HEK293 (cell line): ENCODE measurements around the gene ZRANB1.

ENCODE experiments used
- HOXA7 ChIP-seq: sonication (generic); formaldehyde crosslinking; IDR thresholded peaks from 2 replicates; pipeline ENCODE4 v1.8.1; 2022; ENCODE audit warnings: missing genetic modification reagents, borderline replicate concordance
- KLF8 ChIP-seq: fragments of 450-650 bp; formaldehyde crosslinking; IDR thresholded peaks from 2 replicates; pipeline ENCODE4 v1.5.1; 2016; ENCODE audit warnings: missing biosample characterization, missing genetic modification characterization
- OSR2 ChIP-seq: fragments of 450-650 bp; formaldehyde crosslinking; IDR thresholded peaks from 2 replicates; pipeline ENCODE4 v1.5.1; 2016; ENCODE audit warnings: missing biosample characterization, missing genetic modification characterization
- PRDM1 ChIP-seq: fragments of 450-650 bp; formaldehyde crosslinking; IDR thresholded peaks from 2 replicates; pipeline ENCODE4; 2016; ENCODE audit warnings: missing biosample characterization, missing genetic modification characterization
- PRDM10 ChIP-seq: fragments of 450-650 bp; formaldehyde crosslinking; IDR thresholded peaks from 2 replicates; pipeline ENCODE4 v1.5.1; 2016; ENCODE audit warnings: missing biosample characterization, missing genetic modification characterization
- SCRT1 ChIP-seq: fragments of 450-650 bp; formaldehyde crosslinking; IDR thresholded peaks from 2 replicates; pipeline ENCODE4 v1.5.1; 2016; ENCODE audit warnings: missing biosample characterization, missing genetic modification characterization, borderline replicate concordance
- TSHZ1 ChIP-seq: fragments of 450-650 bp; formaldehyde crosslinking; IDR thresholded peaks from 2 replicates; pipeline ENCODE4 v1.5.1; 2016; ENCODE audit warnings: missing biosample characterization, missing genetic modification characterization, borderline replicate concordance
- ZBTB17 ChIP-seq: fragments of 450-650 bp; formaldehyde crosslinking; IDR thresholded peaks from 2 replicates; pipeline ENCODE4 v1.5.1; 2016; ENCODE audit warnings: missing biosample characterization, missing genetic modification characterization
- ZBTB20 ChIP-seq: fragments of 450-650 bp; formaldehyde crosslinking; IDR thresholded peaks from 2 replicates; pipeline ENCODE4 v1.5.1; 2016; ENCODE audit warnings: missing biosample characterization, missing genetic modification characterization
- ZBTB21 ChIP-seq: fragments of 450-650 bp; formaldehyde crosslinking; IDR thresholded peaks from 2 replicates; pipeline ENCODE4 v1.5.1; 2017; ENCODE audit warnings: missing biosample characterization, missing genetic modification characterization
- ZFP3 ChIP-seq: fragments of 450-650 bp; formaldehyde crosslinking; IDR thresholded peaks from 2 replicates; pipeline ENCODE4 v1.5.1; 2016; ENCODE audit warnings: low read depth, missing biosample characterization, missing genetic modification characterization
- ZNF121 ChIP-seq: fragments of 450-650 bp; formaldehyde crosslinking; IDR thresholded peaks from 2 replicates; pipeline ENCODE4 v1.5.1; 2016; ENCODE audit warnings: missing biosample characterization, missing genetic modification characterization
- ZNF132 ChIP-seq: fragments of 450-650 bp; formaldehyde crosslinking; IDR thresholded peaks from 2 replicates; pipeline ENCODE4 v1.5.1; 2017; ENCODE audit warnings: missing biosample characterization, missing genetic modification characterization, borderline replicate concordance
- ZNF184 ChIP-seq: fragments of 450-650 bp; IDR thresholded peaks from 2 replicates; pipeline ENCODE4 v1.5.1; 2018; ENCODE audit warnings: missing biosample characterization, mild to moderate bottlenecking, missing genetic modification characterization
- ZNF19 ChIP-seq: fragments of 450-650 bp; formaldehyde crosslinking; IDR thresholded peaks from 2 replicates; pipeline ENCODE4; 2016; ENCODE audit warnings: missing biosample characterization, missing genetic modification characterization, low read depth
- ZNF202 ChIP-seq: fragments of 450-650 bp; formaldehyde crosslinking; IDR thresholded peaks from 2 replicates; pipeline ENCODE4 v1.5.1; 2016; ENCODE audit warnings: missing biosample characterization, missing genetic modification characterization, borderline replicate concordance
- ZNF488 ChIP-seq: fragments of 450-650 bp; formaldehyde crosslinking; IDR thresholded peaks from 2 replicates; pipeline ENCODE4 v1.5.1; 2016; ENCODE audit warnings: missing biosample characterization, missing genetic modification characterization
- ZNF560 ChIP-seq: fragments of 450-650 bp; formaldehyde crosslinking; IDR thresholded peaks from 2 replicates; pipeline ENCODE4 v1.5.1; 2017; ENCODE audit warnings: missing biosample characterization, missing genetic modification characterization, borderline replicate concordance
- ZNF624 ChIP-seq: fragments of 450-650 bp; formaldehyde crosslinking; IDR thresholded peaks from 2 replicates; pipeline ENCODE4 v1.5.1; 2017; ENCODE audit warnings: missing biosample characterization, missing genetic modification characterization
- ZNF654 ChIP-seq: fragments of 450-650 bp; formaldehyde crosslinking; IDR thresholded peaks from 2 replicates; pipeline ENCODE4 v1.5.1; 2016; ENCODE audit warnings: low read depth, missing biosample characterization, missing genetic modification characterization
- ZNF664 ChIP-seq: fragments of 450-650 bp; formaldehyde crosslinking; IDR thresholded peaks from 2 replicates; pipeline ENCODE4 v1.5.1; 2016; ENCODE audit warnings: missing biosample characterization, missing genetic modification characterization
- ZXDB ChIP-seq: fragments of 450-650 bp; formaldehyde crosslinking; IDR thresholded peaks from 2 replicates; pipeline ENCODE4 v1.5.1; 2016; ENCODE audit warnings: missing biosample characterization, missing genetic modification characterization
- TF ChIP-seq, protein P1 (sequence below): fragments of 450-650 bp; formaldehyde crosslinking; IDR thresholded peaks from 2 replicates; pipeline ENCODE4 v1.5.1; 2017; ENCODE audit warnings: missing biosample characterization, missing genetic modification characterization

Gene ZRANB1

GRCh38 chr10:124912101-124912886 is 29.6 kb upstream of the ZRANB1 start (continued):
- TF ChIP-seq ZNF121: 0 out of 2 replicates have a peak, but pooled peaks have one; percentile 30
- no peak for TF ChIP-seq ZNF654 (tag by site-specific recombination)
- TF ChIP-seq ZFP3: no peak
- no peak for TF ChIP-seq HOXA7 (CRISPR knock-in tag)
- TF ChIP-seq KLF8 (tag by site-specific recombination): no peak
- no peak for TF ChIP-seq ZNF488
- TF ChIP-seq PRDM1 (tag by site-specific recombination): peak; percentile 61
- TF ChIP-seq ZBTB17 (tag by site-specific recombination): no peak
- TF ChIP-seq, protein P1, sequence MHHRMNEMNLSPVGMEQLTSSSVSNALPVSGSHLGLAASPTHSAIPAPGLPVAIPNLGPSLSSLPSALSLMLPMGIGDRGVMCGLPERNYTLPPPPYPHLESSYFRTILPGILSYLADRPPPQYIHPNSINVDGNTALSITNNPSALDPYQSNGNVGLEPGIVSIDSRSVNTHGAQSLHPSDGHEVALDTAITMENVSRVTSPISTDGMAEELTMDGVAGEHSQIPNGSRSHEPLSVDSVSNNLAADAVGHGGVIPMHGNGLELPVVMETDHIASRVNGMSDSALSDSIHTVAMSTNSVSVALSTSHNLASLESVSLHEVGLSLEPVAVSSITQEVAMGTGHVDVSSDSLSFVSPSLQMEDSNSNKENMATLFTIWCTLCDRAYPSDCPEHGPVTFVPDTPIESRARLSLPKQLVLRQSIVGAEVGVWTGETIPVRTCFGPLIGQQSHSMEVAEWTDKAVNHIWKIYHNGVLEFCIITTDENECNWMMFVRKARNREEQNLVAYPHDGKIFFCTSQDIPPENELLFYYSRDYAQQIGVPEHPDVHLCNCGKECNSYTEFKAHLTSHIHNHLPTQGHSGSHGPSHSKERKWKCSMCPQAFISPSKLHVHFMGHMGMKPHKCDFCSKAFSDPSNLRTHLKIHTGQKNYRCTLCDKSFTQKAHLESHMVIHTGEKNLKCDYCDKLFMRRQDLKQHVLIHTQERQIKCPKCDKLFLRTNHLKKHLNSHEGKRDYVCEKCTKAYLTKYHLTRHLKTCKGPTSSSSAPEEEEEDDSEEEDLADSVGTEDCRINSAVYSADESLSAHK (tag by site-specific recombination): no peak
- TF ChIP-seq ZBTB20 (tag by site-specific recombination): no peak
- no peak for TF ChIP-seq ZBTB21 (tag by site-specific recombination)
- no peak for TF ChIP-seq ZNF202 (tag by site-specific recombination)
- TF ChIP-seq OSR2 (tag by site-specific recombination): no peak
- no peak for TF ChIP-seq ZNF624 (tag by site-specific recombination)
- no peak for TF ChIP-seq ZNF184 (tag by site-specific recombination)
- TF ChIP-seq ZNF664: no peak
- TF ChIP-seq PRDM10 (tag by site-specific recombination): no peak
- TF ChIP-seq SCRT1 (tag by site-specific recombination): 0 out of 2 replicates have a peak, but pooled peaks have one; percentile 28
- TF ChIP-seq ZXDB: no peak
- TF ChIP-seq ZNF560 (tag by site-specific recombination): no peak
- no peak for TF ChIP-seq TSHZ1 (tag by site-specific recombination)
- TF ChIP-seq ZNF19 (tag by site-specific recombination): no peak
- TF ChIP-seq ZNF132: no peak
